H1 (cell line): Measurements from ENCODE around the gene DCUN1D4. TPM values are rescaled to one million over a fixed set of nuclear protein-coding genes. Genes with fewer than 3 reads are reported as not detected.

Experiments
- SAP30 ChIP-seq: fragments of 300-600 bp; sonication (generic); IDR thresholded peaks from 2 replicates; pipeline ENCODE4 v1.7.1; 2012; ENCODE audit warnings: low read length, moderate library complexity, mild to moderate bottlenecking, inconsistent platforms; ENCODE audit not compliant: insufficient read depth, insufficient replicate concordance
- polyA plus RNA-seq, 7 experiments: library from polyadenylated mRNA; depleted of rRNA in 3 of 7; stranded (reverse) in 5 of 7; unstranded in 2 of 7; fragments of >200 nt in 5 of 7; fragments of 200-250 nt in 2 of 7; gene quantifications; 1 replicate in 5 of 7; 2 replicates in 1 of 7; 4 replicates in 1 of 7; pipeline versions ENCODE4 v1.2.1 to v1.2.3, GENCODE V29; 2011 to 2013; ENCODE audit warnings: missing spikeins in 2 of 7, mixed read lengths in 2 of 7
- total RNA-seq: library from RNA; stranded (reverse); fragmentation: NEBNext Ultra II Directional; extraction: Animal tissue kit (Norgen Biotek cat#: 25700); gene quantifications from 2 replicates; pipeline ENCODE4 v1.2.1, GENCODE V29; 2021

Gene DCUN1D4
- total and polyA plus RNA-seq, 2 of the 8 experiments (the other 6 are each of a cell fraction or from before 2014, with no cell fraction given), result 22.9 to 55.9 TPM

GRCh38 chr4:51906167-51906958, 63.4 kb downstream of the DCUN1D4 start (continued):
- no peak for TF ChIP-seq SAP30
